ENCODE results near the gene DHX34. TPM values are rescaled to one million over a fixed set of nuclear protein-coding genes. Genes with fewer than 3 reads are reported as not detected.
"Not testable (repeated sequence)": the region's sequence is repeated elsewhere in the genome, so short reads cannot be mapped to it uniquely, and the experiment has no call there.

DHX34 gene
- total and polyA plus RNA-seq, 8 donors, result 9.4 to 18.2 (median 14.9) TPM

- H3K36me3 ChIP-seq, result no peaks in the 10 kb centered on the region
- intact Hi-C loops (cut with DNase I), result no loop called here
- no peak overlapping the region for H3K4me3 ChIP-seq
- ATAC-seq (no peak), DNase-seq (no peak)
- no peak overlapping the region for H3K27ac ChIP-seq
- no peak for TF ChIP-seq CTCF (IDR thresholded peaks at IDR 0.05)
- H3K9me3 ChIP-seq, result no peaks in the 10 kb centered on the region
- H3K4me1 ChIP-seq, result no peaks in the 10 kb centered on the region
- H3K27me3 ChIP-seq, result peaks cover 9 to 88% of the 10 kb centered on the region in 2 donors
Measured at GRCh38 chr19:47408156-47408938, 59.2 kb downstream of the DHX34 start.

- no peak overlapping the region for H3K27ac ChIP-seq
- DNase-seq (peak in 1 of 4 donors; percentile 19), ATAC-seq (no peak)
- peaks cover 13 to 88% of the 10 kb centered on the region in 2 donors for H3K27me3 ChIP-seq
- intact Hi-C loops (cut with DNase I), result no loop called here
- H3K36me3 ChIP-seq, result no peaks in the 10 kb centered on the region
- no peak overlapping the region for H3K4me3 ChIP-seq
- no peak for TF ChIP-seq CTCF (IDR thresholded peaks at IDR 0.05)
- no peaks in the 10 kb centered on the region for H3K9me3 ChIP-seq
- no peaks in the 10 kb centered on the region for H3K4me1 ChIP-seq
Measured at GRCh38 chr19:47411101-47411500, 62.0 kb downstream of the DHX34 start.

- not testable (repeated sequence) for H3K4me3 ChIP-seq, H3K4me1 ChIP-seq, DNase-seq
Measured at GRCh38 chr19:47411696-47412095, 62.6 kb downstream of the DHX34 start.

GRCh38 chr19:47413941-47414340 is 64.8 kb downstream of the DHX34 start:
- Histone ChIP-seq H3K4me3 (no peak overlapping the region), H3K27me3 (peaks cover 17 to 88% of the 10 kb centered on the region in 2 donors), H3K27ac (no peak overlapping the region), H3K4me1 (peaks cover 0 to 6% of the 10 kb centered on the region in 2 donors), H3K36me3 (no peaks in the 10 kb centered on the region), H3K9me3 (no peaks in the 10 kb centered on the region)
- no peak for DNase-seq
- TF ChIP-seq CTCF (IDR thresholded peaks at IDR 0.05), result no peak
- intact Hi-C loops (cut with DNase I), result no loop called here
- no peak for ATAC-seq

More at GRCh38 chr19:47411696-47412095, 62.6 kb downstream of the DHX34 start:
- H3K27ac ChIP-seq; H3K9me3 ChIP-seq; intact Hi-C loops (cut with DNase I); H3K36me3 ChIP-seq; ATAC-seq: not testable (repeated sequence)
- H3K27me3 ChIP-seq, result peaks cover 14 to 88% of the 10 kb centered on the region in 2 donors

- ATAC-seq (no peak), DNase-seq (no peak)
- intact Hi-C loops (cut with DNase I), result no loop called here
- Histone ChIP-seq H3K4me3 (no peak overlapping the region), H3K9me3 (no peaks in the 10 kb centered on the region), H3K4me1 (peaks cover 0 to 6% of the 10 kb centered on the region in 2 donors), H3K27me3 (peaks cover 17 to 88% of the 10 kb centered on the region in 2 donors), H3K27ac (no peak overlapping the region), H3K36me3 (no peaks in the 10 kb centered on the region)
- no peak for TF ChIP-seq CTCF (IDR thresholded peaks at IDR 0.05)
Measured at GRCh38 chr19:47414469-47414868, 65.4 kb downstream of the DHX34 start.

All from left lung (tissue), 10 donors.